ENCODE measurements around the gene RNF169. TPM values are rescaled to one million over a fixed set of nuclear protein-coding genes. Genes with fewer than 3 reads are reported as not detected.

RNF169 gene
- total RNA-seq, 1 experiment from 2014 or later = 13.0 TPM

- H3K4me3 Mint-ChIP-seq = no peak overlapping the region
- Histone ChIP-seq H2BK12ac (ENCODE audit: insufficient read length, low read depth, low read length) (no peak overlapping the region), H3K4me1 (ENCODE audit: insufficient read depth, low read length) (no peaks in the 10 kb centered on the region), H2AK5ac (ENCODE audit: insufficient read length, low read length) (no peak overlapping the region), H3K9ac (ENCODE audit: extremely low read depth, insufficient read length, low read length) (no peak overlapping the region), H3K9me3 (ENCODE audit: control insufficient read depth, low read depth, low read length) (no peaks in the 10 kb centered on the region), H4K91ac (ENCODE audit: insufficient read length, low read depth, low read length) (no peak overlapping the region), H3K14ac (ENCODE audit: insufficient read depth, low read length) (no peak overlapping the region), H3K18ac (ENCODE audit: insufficient read length, low read depth, low read length) (no peak overlapping the region), H3K79me1 (ENCODE audit: insufficient read depth, low read depth, low read length, poor library complexity, severe bottlenecking) (no peaks in the 10 kb centered on the region), H3K79me2 (ENCODE audit: insufficient read depth, low read length) (no peaks in the 10 kb centered on the region), H3K56ac (ENCODE audit: insufficient read length, low read depth, low read length) (no peak overlapping the region), H4K8ac (replicated peaks; ENCODE audit: insufficient read length, low read depth, low read length) (no peak overlapping the region), H3K27me3 (ENCODE audit: insufficient read depth, low read length) (no peaks in the 10 kb centered on the region), H2BK120ac (ENCODE audit: low read depth, low read length, poor library complexity, severe bottlenecking) (no peak overlapping the region), H3K23me2 (ENCODE audit: insufficient read length, low read depth, low read length, poor library complexity, severe bottlenecking) (no peaks in the 10 kb centered on the region), H3K4me2 (ENCODE audit: insufficient read depth, insufficient read length, low read length) (no peak overlapping the region), H3K27ac (ENCODE audit: insufficient read length, low read depth, low read length) (no peak overlapping the region), H2BK5ac (ENCODE audit: insufficient read length, low read length) (no peak overlapping the region), H3K4ac (ENCODE audit: low read depth, low read length) (no peak overlapping the region), H4K5ac (ENCODE audit: insufficient read length, low read depth, low read length) (no peak overlapping the region), H2AFZ (ENCODE audit: low read length) (no peak overlapping the region), H3K23ac (ENCODE audit: insufficient read length, low read depth, low read length) (no peak overlapping the region), H4K20me1 (ENCODE audit: control insufficient read depth, insufficient read depth, insufficient read length) (no peaks in the 10 kb centered on the region), H3T11ph (ENCODE audit: low read length) (no peak overlapping the region), H2BK15ac (ENCODE audit: low read depth, low read length) (no peak overlapping the region), H2BK20ac (ENCODE audit: low read depth, low read length, poor library complexity, severe bottlenecking) (no peak overlapping the region)
- no peaks in the 10 kb centered on the region for H3K9me3 Mint-ChIP-seq
- TF ChIP-seq CTCF (conservative IDR thresholded peaks at IDR 0.05) = no peak
- H3K4me1 Mint-ChIP-seq = peaks cover 0 to 4% of the 10 kb centered on the region in 2 experiments; a peak in 1 of 4 replicates
- H3K27ac Mint-ChIP-seq = no peak overlapping the region
- peaks cover 0 to 9% (median 5%) of the 10 kb centered on the region in 3 experiments; a peak in 3 of 7 replicates for H3K36me3 Mint-ChIP-seq (ENCODE audit: insufficient read depth in 1 of 3, low read depth in 3 of 3)
- no peaks in the 10 kb centered on the region for H3K27me3 Mint-ChIP-seq (ENCODE audit: low read depth)
- no peak for DNase-seq
These were observed 61.2 kb downstream of the RNF169 start for GRCh38 chr11:74809801-74810200.

Measured in H9 (cell line).